ENCODE measurements around the gene GREB1. TPM values are rescaled to one million over a fixed set of nuclear protein-coding genes. Genes with fewer than 3 reads are reported as not detected.

Gene GREB1
- total and polyA plus RNA-seq, 2 donors (not counting 1 experiment from before 2014, with no cell fraction given) = 0.04 to 0.39 TPM

- TF ChIP-seq CTCF (IDR thresholded peaks at IDR 0.05) (no peak), EZH2 (IDR thresholded peaks at IDR 0.05; ENCODE audit: borderline replicate concordance, insufficient read depth, low read depth, low read length, poor library complexity, severe bottlenecking) (no peak)
- Histone ChIP-seq H3K4me1 (ENCODE audit: control insufficient read depth in 2 of 2, insufficient read depth in 2 of 2, low read length in 2 of 2) (no peaks in the 10 kb centered on the region), H4K20me1 (ENCODE audit: control insufficient read depth, insufficient read depth, low read length, poor library complexity, severe bottlenecking) (no peaks in the 10 kb centered on the region), H3K79me2 (ENCODE audit: control insufficient read depth, insufficient read depth, low read length) (no peaks in the 10 kb centered on the region), H3K4me2 (replicated peaks; ENCODE audit: low read depth, low read length, poor library complexity, severe bottlenecking) (no peak overlapping the region), H3K27me3 (replicated peaks in 1 of 4; ENCODE audit: control extremely low read depth in 1 of 4, control insufficient read depth in 3 of 4, insufficient read depth in 4 of 4, low read length in 3 of 4) (peaks cover 0 to 7% (median 0%) of the 10 kb centered on the region in 4 experiments), H3K4me3 (ENCODE audit: control extremely low read depth in 1 of 5, extremely low read depth in 1 of 5, insufficient read depth in 1 of 5, low read depth in 2 of 5, low read length in 4 of 5) (no peak overlapping the region), H3K36me3 (replicated peaks in 1 of 2; ENCODE audit: control extremely low read depth in 1 of 2, control insufficient read depth in 1 of 2, extremely low read depth in 1 of 2, insufficient read depth in 2 of 2, low read length in 1 of 2) (no peaks in the 10 kb centered on the region), H3K27ac (ENCODE audit: low read length in 2 of 2) (no peak overlapping the region), H3K9me3 (ENCODE audit: control extremely low read depth in 1 of 3, control insufficient read depth in 2 of 3, insufficient read depth in 1 of 3, low read length in 2 of 3) (peaks cover 0 to 14% (median 6%) of the 10 kb centered on the region in 3 donors), H2AFZ (ENCODE audit: insufficient read depth, low read depth, low read length, poor library complexity, severe bottlenecking) (no peak overlapping the region), H3K9ac (ENCODE audit: low read length) (no peak overlapping the region)
- Mint-ChIP-seq H3K27ac (no peak overlapping the region), H3K4me3 (no peak overlapping the region), H3K9me3 (ENCODE audit: insufficient read depth) (peaks cover 5% of the 10 kb centered on the region), H3K27me3 (peaks cover 21% of the 10 kb centered on the region), H3K4me1 (no peaks in the 10 kb centered on the region)
- ChIA-PET POLR2A (no interaction called here), CTCF (no interaction called here)
- ATAC-seq (ENCODE audit: low read depth) (no peak), DNase-seq (no peak)
- WGBS (ENCODE audit: insufficient coverage) = 89% methylated on average over 14 of the region's 19 CpGs
- intact Hi-C loops (cut with micrococcal nuclease) = no loop called here
Observed at GRCh38 chr2:11658208-11659114, 124.6 kb downstream of the GREB1 start.

- Histone ChIP-seq H3K9ac (ENCODE audit: low read length) (no peak overlapping the region), H3K4me2 (replicated peaks; ENCODE audit: low read depth, low read length, poor library complexity, severe bottlenecking) (no peak overlapping the region), H3K27me3 (replicated peaks in 1 of 4; ENCODE audit: control extremely low read depth in 1 of 4, control insufficient read depth in 3 of 4, insufficient read depth in 4 of 4, low read length in 3 of 4) (peaks cover 0 to 7% (median 0%) of the 10 kb centered on the region in 4 experiments), H3K4me3 (ENCODE audit: control extremely low read depth in 1 of 5, extremely low read depth in 1 of 5, insufficient read depth in 1 of 5, low read depth in 2 of 5, low read length in 4 of 5) (no peak overlapping the region), H3K27ac (ENCODE audit: low read length in 2 of 2) (no peak overlapping the region), H3K9me3 (ENCODE audit: control extremely low read depth in 1 of 3, control insufficient read depth in 2 of 3, insufficient read depth in 1 of 3, low read length in 2 of 3) (peaks cover 0 to 14% (median 6%) of the 10 kb centered on the region in 3 donors), H3K4me1 (ENCODE audit: control insufficient read depth in 2 of 2, insufficient read depth in 2 of 2, low read length in 2 of 2) (no peaks in the 10 kb centered on the region), H2AFZ (ENCODE audit: insufficient read depth, low read depth, low read length, poor library complexity, severe bottlenecking) (no peak overlapping the region), H3K79me2 (ENCODE audit: control insufficient read depth, insufficient read depth, low read length) (no peaks in the 10 kb centered on the region), H4K20me1 (ENCODE audit: control insufficient read depth, insufficient read depth, low read length, poor library complexity, severe bottlenecking) (no peaks in the 10 kb centered on the region), H3K36me3 (replicated peaks in 1 of 2; ENCODE audit: control extremely low read depth in 1 of 2, control insufficient read depth in 1 of 2, extremely low read depth in 1 of 2, insufficient read depth in 2 of 2, low read length in 1 of 2) (no peaks in the 10 kb centered on the region)
- CTCF ChIA-PET = no interaction called here
- DNase-seq = no peak
- no peak overlapping the region for H3K27ac Mint-ChIP-seq
- intact Hi-C loops (cut with micrococcal nuclease) = no loop called here
- TF ChIP-seq EZH2 (IDR thresholded peaks at IDR 0.05; ENCODE audit: borderline replicate concordance, insufficient read depth, low read depth, low read length, poor library complexity, severe bottlenecking) (no peak), CTCF (IDR thresholded peaks at IDR 0.05) (no peak)
- no peaks in the 10 kb centered on the region for H3K4me1 Mint-ChIP-seq
- POLR2A ChIA-PET = no interaction called here
- H3K9me3 Mint-ChIP-seq (ENCODE audit: insufficient read depth) = peaks cover 5% of the 10 kb centered on the region
- H3K4me3 Mint-ChIP-seq = no peak overlapping the region
- ATAC-seq (ENCODE audit: low read depth) = no peak
- H3K27me3 Mint-ChIP-seq = peaks cover 28% of the 10 kb centered on the region
- 96% methylated on average over 11 of the region's 11 CpGs for WGBS (ENCODE audit: insufficient coverage)
Observed at GRCh38 chr2:11659115-11659475, 125.2 kb downstream of the GREB1 start.

All from B cell (primary cell).